Neural progenitor cell (in vitro differentiated cells): ENCODE measurements around the gene GATA6. TPM values are rescaled to one million over a fixed set of nuclear protein-coding genes. Genes with fewer than 3 reads are reported as not detected.

Experiments
- DNase-seq: peaks from one replicate; pipeline ENCODE4 v3.0.0-alpha.2; 2016; ENCODE audit warnings: low spot score
- H2AFZ ChIP-seq: fragments of 200-600 bp; sonication (generic); replicated peaks from 2 replicates; pipeline ENCODE4 v1.6.1; 2016; ENCODE audit warnings: antibody characterized with exemption
- H3F3A ChIP-seq: fragments of 200-600 bp; sonication (generic); 2 replicates; pipeline ENCODE4 v1.6.1; 2016; ENCODE audit warnings: antibody characterized with exemption, low read depth
- H3K27ac ChIP-seq: fragments of 200-600 bp; sonication (generic); 2 replicates; pipeline ENCODE4 v1.5.1; 2016; ENCODE audit warnings: mild to moderate bottlenecking
- H3K27me3 ChIP-seq: fragments of 200-600 bp; sonication (generic); 2 replicates; pipeline ENCODE4 v1.6.1; 2016; ENCODE audit warnings: mild to moderate bottlenecking, moderate library complexity
- H3K36me3 ChIP-seq: fragments of 200-600 bp; sonication (generic); 2 replicates; pipeline ENCODE4 v1.5.1; 2016
- H3K4me1 ChIP-seq: fragments of 200-600 bp; sonication (generic); 2 replicates; pipeline ENCODE4 v1.6.1; 2016; ENCODE audit warnings: mixed run types
- H3K4me2 ChIP-seq: fragments of 200-600 bp; sonication (generic); 2 replicates; pipeline ENCODE4 v1.6.1; 2016
- H3K4me3 ChIP-seq: fragments of 200-600 bp; sonication (generic); 2 replicates; pipeline ENCODE4 v1.5.1; 2016
- H3K79me2 ChIP-seq: fragments of 200-600 bp; sonication (generic); 2 replicates; pipeline ENCODE4 v1.6.1; 2016; ENCODE audit warnings: low read depth
- H3K9ac ChIP-seq: fragments of 200-600 bp; sonication (generic); 2 replicates; pipeline ENCODE4 v1.6.1; 2016
- H3K9me3 ChIP-seq: fragments of 200-600 bp; sonication (generic); 2 replicates; pipeline ENCODE4 v1.5.1; 2016; ENCODE audit warnings: low read depth
- H4K20me1 ChIP-seq: fragments of 200-600 bp; sonication (generic); 2 replicates; pipeline ENCODE4 v1.6.1; 2016; ENCODE audit warnings: low read depth
- H3K27ac Mint-ChIP-seq: 3 replicates; pipeline ENCODE4 v1.8.0; 2021; ENCODE audit warnings: mixed read lengths
- H3K27me3 Mint-ChIP-seq: 2 replicates; pipeline ENCODE4 v1.8.0; 2022; ENCODE audit warnings: low read depth, mild to moderate bottlenecking, inconsistent platforms, moderate library complexity, mixed read lengths; ENCODE audit not compliant: insufficient read depth
- H3K36me3 Mint-ChIP-seq: 3 replicates; pipeline ENCODE4 v1.8.0; 2021; ENCODE audit warnings: mixed read lengths
- H3K4me1 Mint-ChIP-seq: 3 replicates; pipeline ENCODE4 v1.8.0; 2021; ENCODE audit warnings: mixed read lengths
- H3K4me3 Mint-ChIP-seq: 3 replicates; pipeline ENCODE4 v1.8.0; 2021; ENCODE audit warnings: mild to moderate bottlenecking, moderate library complexity, mixed read lengths
- H3K9me3 Mint-ChIP-seq: 3 replicates; pipeline ENCODE4 v1.8.0; 2020; ENCODE audit warnings: mixed read lengths
- EZH2 ChIP-seq: fragments of 200-600 bp; sonication (generic); IDR thresholded peaks from 2 replicates; pipeline ENCODE4 v1.6.1; 2017; ENCODE audit warnings: antibody characterized with exemption, mild to moderate bottlenecking, moderate library complexity
- EZH2phosphoT487 ChIP-seq: fragments of 200-600 bp; sonication (generic); IDR thresholded peaks from 2 replicates; pipeline ENCODE4 v1.6.1; 2017; ENCODE audit warnings: antibody characterized with exemption
- total RNA-seq: library from RNA; depleted of rRNA; stranded (reverse); fragments of >200 nt; gene quantifications from 2 replicates; pipeline ENCODE4 v1.2.3, GENCODE V29; 2015; ENCODE audit warnings: low replicate concordance
- TF ChIP-seq, protein P1 (sequence below): fragments of 200-600 bp; sonication (generic); IDR thresholded peaks from 2 replicates; pipeline ENCODE4 v1.5.1; 2017; ENCODE audit warnings: antibody characterized with exemption, mild to moderate bottlenecking

Gene GATA6
- total RNA-seq, 1 donor from 2014 or later: 0.26 TPM

DNA sequence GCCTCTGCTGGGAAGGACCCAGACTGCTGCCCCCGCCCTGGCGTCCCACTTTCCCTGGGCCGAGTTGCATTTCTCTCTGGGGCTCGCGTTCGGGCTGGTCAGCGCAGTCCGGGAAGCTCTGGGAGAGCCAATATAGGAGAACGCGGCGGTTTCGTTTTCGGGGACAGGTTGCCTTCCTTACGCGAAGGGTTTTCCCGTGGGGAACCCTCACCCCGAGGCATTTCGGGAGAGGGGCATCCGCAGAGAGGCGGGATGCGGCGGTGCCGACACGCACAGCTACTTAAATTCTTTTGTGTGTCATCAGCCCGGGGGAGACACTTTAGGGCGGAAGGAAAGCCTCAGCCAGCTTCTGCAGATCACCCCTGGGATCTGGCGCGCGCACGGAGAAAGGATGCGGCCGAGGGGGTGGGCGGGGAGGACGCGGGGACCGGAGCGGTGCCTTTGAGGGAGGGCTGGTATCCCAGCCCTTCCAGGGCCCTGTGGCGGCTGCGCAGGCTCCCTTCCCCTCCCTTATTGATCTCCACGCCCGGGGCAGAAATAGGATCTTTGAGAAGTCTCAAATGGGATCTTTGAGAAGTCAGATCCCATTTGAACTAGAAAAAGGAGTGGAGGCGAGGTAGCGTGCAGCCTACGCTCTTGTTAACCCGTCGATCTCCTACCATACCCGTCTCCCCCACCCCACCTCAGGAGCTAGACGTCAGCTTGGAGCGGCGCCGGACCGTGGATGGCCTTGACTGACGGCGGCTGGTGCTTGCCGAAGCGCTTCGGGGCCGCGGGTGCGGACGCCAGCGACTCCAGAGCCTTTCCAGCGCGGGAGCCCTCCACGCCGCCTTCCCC, 1.2 kb downstream of the GATA6 start:
- H3K9ac ChIP-seq: no peak overlapping the region
- H3K27me3 ChIP-seq: peaks cover 100% of the 10 kb centered on the region
- H3K4me2 ChIP-seq: peak overlapping the region; percentile 94
- H3F3A ChIP-seq: peaks cover 30% of the 10 kb centered on the region
- Mint-ChIP-seq H3K4me3 (peak overlapping the region; percentile 87), H3K4me1 (peaks cover 30% of the 10 kb centered on the region), H3K9me3 (peaks cover 6% of the 10 kb centered on the region), H3K36me3 (no peaks in the 10 kb centered on the region), H3K27ac (no peak overlapping the region), H3K27me3 (peaks cover 78% of the 10 kb centered on the region)
- H3K27ac ChIP-seq: no peak overlapping the region
- H3K4me3 ChIP-seq: peak overlapping the region; percentile 48
- peaks cover 16% of the 10 kb centered on the region for H3K4me1 ChIP-seq
- TF ChIP-seq EZH2 (peak; percentile 94), EZH2phosphoT487 (peak; percentile 76)
- TF ChIP-seq, protein P1, sequence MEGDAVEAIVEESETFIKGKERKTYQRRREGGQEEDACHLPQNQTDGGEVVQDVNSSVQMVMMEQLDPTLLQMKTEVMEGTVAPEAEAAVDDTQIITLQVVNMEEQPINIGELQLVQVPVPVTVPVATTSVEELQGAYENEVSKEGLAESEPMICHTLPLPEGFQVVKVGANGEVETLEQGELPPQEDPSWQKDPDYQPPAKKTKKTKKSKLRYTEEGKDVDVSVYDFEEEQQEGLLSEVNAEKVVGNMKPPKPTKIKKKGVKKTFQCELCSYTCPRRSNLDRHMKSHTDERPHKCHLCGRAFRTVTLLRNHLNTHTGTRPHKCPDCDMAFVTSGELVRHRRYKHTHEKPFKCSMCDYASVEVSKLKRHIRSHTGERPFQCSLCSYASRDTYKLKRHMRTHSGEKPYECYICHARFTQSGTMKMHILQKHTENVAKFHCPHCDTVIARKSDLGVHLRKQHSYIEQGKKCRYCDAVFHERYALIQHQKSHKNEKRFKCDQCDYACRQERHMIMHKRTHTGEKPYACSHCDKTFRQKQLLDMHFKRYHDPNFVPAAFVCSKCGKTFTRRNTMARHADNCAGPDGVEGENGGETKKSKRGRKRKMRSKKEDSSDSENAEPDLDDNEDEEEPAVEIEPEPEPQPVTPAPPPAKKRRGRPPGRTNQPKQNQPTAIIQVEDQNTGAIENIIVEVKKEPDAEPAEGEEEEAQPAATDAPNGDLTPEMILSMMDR: no peak
- peak; percentile 61 for DNase-seq
- H3K9me3 ChIP-seq: no peaks in the 10 kb centered on the region
- peaks cover 91% of the 10 kb centered on the region for H4K20me1 ChIP-seq
- H2AFZ ChIP-seq: peak overlapping the region; percentile 80
- H3K36me3 ChIP-seq: no peaks in the 10 kb centered on the region
- no peaks in the 10 kb centered on the region for H3K79me2 ChIP-seq

DNA sequence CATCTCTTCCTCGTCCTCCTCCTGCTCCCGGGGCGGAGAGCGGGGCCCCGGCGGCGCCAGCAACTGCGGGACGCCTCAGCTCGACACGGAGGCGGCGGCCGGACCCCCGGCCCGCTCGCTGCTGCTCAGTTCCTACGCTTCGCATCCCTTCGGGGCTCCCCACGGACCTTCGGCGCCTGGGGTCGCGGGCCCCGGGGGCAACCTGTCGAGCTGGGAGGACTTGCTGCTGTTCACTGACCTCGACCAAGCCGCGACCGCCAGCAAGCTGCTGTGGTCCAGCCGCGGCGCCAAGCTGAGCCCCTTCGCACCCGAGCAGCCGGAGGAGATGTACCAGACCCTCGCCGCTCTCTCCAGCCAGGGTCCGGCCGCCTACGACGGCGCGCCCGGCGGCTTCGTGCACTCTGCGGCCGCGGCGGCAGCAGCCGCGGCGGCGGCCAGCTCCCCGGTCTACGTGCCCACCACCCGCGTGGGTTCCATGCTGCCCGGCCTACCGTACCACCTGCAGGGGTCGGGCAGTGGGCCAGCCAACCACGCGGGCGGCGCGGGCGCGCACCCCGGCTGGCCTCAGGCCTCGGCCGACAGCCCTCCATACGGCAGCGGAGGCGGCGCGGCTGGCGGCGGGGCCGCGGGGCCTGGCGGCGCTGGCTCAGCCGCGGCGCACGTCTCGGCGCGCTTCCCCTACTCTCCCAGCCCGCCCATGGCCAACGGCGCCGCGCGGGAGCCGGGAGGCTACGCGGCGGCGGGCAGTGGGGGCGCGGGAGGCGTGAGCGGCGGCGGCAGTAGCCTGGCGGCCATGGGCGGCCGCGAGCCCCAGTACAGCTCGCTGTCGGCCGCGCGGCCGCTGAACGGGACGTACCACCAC, 2.1 kb downstream of the GATA6 start:
- Histone ChIP-seq H3K4me2 (peak overlapping the region; percentile 94), H3K4me1 (peaks cover 9% of the 10 kb centered on the region), H3K9me3 (no peaks in the 10 kb centered on the region), H3K27ac (no peak overlapping the region), H3K79me2 (no peaks in the 10 kb centered on the region), H3K27me3 (peaks cover 100% of the 10 kb centered on the region), H2AFZ (peak overlapping the region; percentile 70), H3F3A (peaks cover 30% of the 10 kb centered on the region), H3K36me3 (no peaks in the 10 kb centered on the region), H4K20me1 (peaks cover 91% of the 10 kb centered on the region), H3K9ac (no peak overlapping the region), H3K4me3 (peak overlapping the region; percentile 48)
- H3K36me3 Mint-ChIP-seq: no peaks in the 10 kb centered on the region
- peak; percentile 65 for DNase-seq
- H3K27ac Mint-ChIP-seq: no peak overlapping the region
- TF ChIP-seq, protein P1: no peak
- TF ChIP-seq EZH2phosphoT487: peak; percentile 79
- peak; percentile 82 for TF ChIP-seq EZH2
- H3K4me1 Mint-ChIP-seq: peaks cover 29% of the 10 kb centered on the region
- peaks cover 6% of the 10 kb centered on the region for H3K9me3 Mint-ChIP-seq
- H3K4me3 Mint-ChIP-seq: no peak overlapping the region
- H3K27me3 Mint-ChIP-seq: peaks cover 75% of the 10 kb centered on the region

DNA sequence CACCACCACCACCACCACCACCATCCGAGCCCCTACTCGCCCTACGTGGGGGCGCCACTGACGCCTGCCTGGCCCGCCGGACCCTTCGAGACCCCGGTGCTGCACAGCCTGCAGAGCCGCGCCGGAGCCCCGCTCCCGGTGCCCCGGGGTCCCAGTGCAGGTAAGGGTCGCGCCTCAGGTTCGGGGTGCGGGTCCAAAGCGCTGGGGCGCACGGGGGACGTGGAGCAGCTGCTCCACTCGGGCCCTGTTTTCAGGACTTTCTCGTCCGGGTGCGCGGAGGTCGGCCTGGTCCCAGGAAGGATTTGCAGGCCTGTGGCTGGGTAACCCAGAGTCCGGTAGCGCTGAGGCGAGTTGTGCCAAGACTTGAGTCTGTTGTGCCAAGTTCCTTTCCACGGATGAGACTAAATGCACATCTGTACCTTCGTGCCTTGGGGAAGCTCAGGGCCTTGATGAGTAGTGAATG, 2.8 kb downstream of the GATA6 start:
- Histone ChIP-seq H3F3A (peaks cover 28% of the 10 kb centered on the region), H3K27me3 (peaks cover 100% of the 10 kb centered on the region), H2AFZ (no peak overlapping the region), H4K20me1 (peaks cover 89% of the 10 kb centered on the region), H3K4me2 (peak overlapping the region; percentile 94), H3K4me3 (no peak overlapping the region), H3K4me1 (peaks cover 9% of the 10 kb centered on the region), H3K79me2 (no peaks in the 10 kb centered on the region), H3K27ac (no peak overlapping the region), H3K9ac (no peak overlapping the region), H3K36me3 (no peaks in the 10 kb centered on the region), H3K9me3 (no peaks in the 10 kb centered on the region)
- Mint-ChIP-seq H3K27ac (no peak overlapping the region), H3K4me3 (peak overlapping the region; percentile 15), H3K27me3 (peaks cover 71% of the 10 kb centered on the region), H3K9me3 (peaks cover 6% of the 10 kb centered on the region), H3K36me3 (no peaks in the 10 kb centered on the region), H3K4me1 (peaks cover 23% of the 10 kb centered on the region)
- TF ChIP-seq, protein P1: no peak
- TF ChIP-seq EZH2 (peak; percentile 87), EZH2phosphoT487 (peak; percentile 85)
- DNase-seq: no peak
